ENCODE results near the gene DHX40. TPM values are rescaled to one million over a fixed set of nuclear protein-coding genes. Genes with fewer than 3 reads are reported as not detected.

DHX40 gene
- total RNA-seq, 1 experiment from 2014 or later, result 32.7 TPM

DNA sequence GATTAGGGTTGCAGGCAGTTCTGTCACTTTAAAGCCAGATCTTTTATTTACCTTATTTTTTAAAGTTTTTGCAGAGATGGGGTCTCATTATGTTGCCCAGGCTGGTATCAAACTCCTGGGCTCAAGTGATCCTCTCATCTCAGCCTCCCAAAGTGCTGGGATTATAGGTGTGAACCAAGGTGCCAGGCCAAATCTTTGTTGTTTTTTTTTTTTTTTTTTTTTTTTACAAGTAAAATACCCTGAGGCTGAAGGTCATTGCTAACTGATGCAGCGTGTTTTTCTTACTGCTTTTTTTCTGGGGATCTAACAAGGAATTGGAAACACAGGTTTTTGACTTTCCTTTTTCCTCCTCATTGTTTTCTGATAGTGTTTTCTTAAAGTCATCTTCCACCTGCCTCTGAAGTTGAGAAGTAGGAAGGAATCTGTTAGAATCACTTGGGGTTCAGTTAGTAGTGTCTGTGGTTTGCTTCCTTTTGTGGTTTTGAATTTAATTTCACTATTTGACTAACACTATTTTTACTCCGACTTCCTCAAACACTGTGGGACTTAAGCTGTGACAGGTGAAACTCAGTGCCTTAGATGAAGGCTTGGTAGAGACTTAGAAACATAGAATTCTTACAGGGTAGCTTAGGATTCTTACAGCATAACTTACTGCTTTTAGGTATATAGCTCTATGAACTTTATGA, 76.5 kb downstream of the DHX40 start:
- Histone ChIP-seq H3K27me3 (replicated peaks; ENCODE audit: control insufficient read depth, insufficient read depth, low read length) (no peaks in the 10 kb centered on the region), H3K4me1 (peaks cover 8% of the 10 kb centered on the region), H3K4me3 (ENCODE audit: low read depth, low read length) (no peak overlapping the region), H3K36me3 (ENCODE audit: control insufficient read depth, insufficient read depth, low read length) (no peaks in the 10 kb centered on the region), H3K9me3 (no peaks in the 10 kb centered on the region)
- peaks cover 36% of the 10 kb centered on the region for H3K36me3 Mint-ChIP-seq (ENCODE audit: insufficient read depth, unreplicated experiment)
- H3K27me3 Mint-ChIP-seq (ENCODE audit: insufficient read depth, unreplicated experiment), result no peaks in the 10 kb centered on the region
- DNase-seq, result no peak
- no peaks in the 10 kb centered on the region for H3K9me3 Mint-ChIP-seq (ENCODE audit: unreplicated experiment)
- peaks cover 23% of the 10 kb centered on the region for H3K4me1 Mint-ChIP-seq (ENCODE audit: low read depth, unreplicated experiment)
- CTCF ChIA-PET, result interaction anchor here (0.6 to 1.2 kb wide), 4 partner anchors 11 to 324 kb away, joined by 3 to 9 read pairs (median 4); no protein-coding TSS in a partner anchor
- POLR2A ChIA-PET, result interaction anchor here (1.0 kb wide), 1 partner anchor 23 kb away, joined by 4 read pairs; the partner anchor contains the start of gene CLTC
- BruUV-seq (replicated peaks), result no TSS peak
- peak overlapping the region; percentile 48 for H3K27ac Mint-ChIP-seq (ENCODE audit: unreplicated experiment)
- H3K4me3 Mint-ChIP-seq (ENCODE audit: unreplicated experiment), result no peak overlapping the region
- TF ChIP-seq, protein P1, sequence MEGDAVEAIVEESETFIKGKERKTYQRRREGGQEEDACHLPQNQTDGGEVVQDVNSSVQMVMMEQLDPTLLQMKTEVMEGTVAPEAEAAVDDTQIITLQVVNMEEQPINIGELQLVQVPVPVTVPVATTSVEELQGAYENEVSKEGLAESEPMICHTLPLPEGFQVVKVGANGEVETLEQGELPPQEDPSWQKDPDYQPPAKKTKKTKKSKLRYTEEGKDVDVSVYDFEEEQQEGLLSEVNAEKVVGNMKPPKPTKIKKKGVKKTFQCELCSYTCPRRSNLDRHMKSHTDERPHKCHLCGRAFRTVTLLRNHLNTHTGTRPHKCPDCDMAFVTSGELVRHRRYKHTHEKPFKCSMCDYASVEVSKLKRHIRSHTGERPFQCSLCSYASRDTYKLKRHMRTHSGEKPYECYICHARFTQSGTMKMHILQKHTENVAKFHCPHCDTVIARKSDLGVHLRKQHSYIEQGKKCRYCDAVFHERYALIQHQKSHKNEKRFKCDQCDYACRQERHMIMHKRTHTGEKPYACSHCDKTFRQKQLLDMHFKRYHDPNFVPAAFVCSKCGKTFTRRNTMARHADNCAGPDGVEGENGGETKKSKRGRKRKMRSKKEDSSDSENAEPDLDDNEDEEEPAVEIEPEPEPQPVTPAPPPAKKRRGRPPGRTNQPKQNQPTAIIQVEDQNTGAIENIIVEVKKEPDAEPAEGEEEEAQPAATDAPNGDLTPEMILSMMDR (IDR thresholded peaks at IDR 0.05; ENCODE audit: insufficient read depth in 1 of 2, low read depth in 1 of 2, low read length in 1 of 2, severe bottlenecking in 1 of 2, unreplicated experiment in 1 of 2), result no peak
- intact Hi-C loops (cut with micrococcal nuclease; ENCODE audit: unreplicated experiment), result loop anchor here (1.0 to 10.0 kb wide), 2 partner anchors 23 to 117 kb away; partner anchors contain the start of gene CLTC

DNA sequence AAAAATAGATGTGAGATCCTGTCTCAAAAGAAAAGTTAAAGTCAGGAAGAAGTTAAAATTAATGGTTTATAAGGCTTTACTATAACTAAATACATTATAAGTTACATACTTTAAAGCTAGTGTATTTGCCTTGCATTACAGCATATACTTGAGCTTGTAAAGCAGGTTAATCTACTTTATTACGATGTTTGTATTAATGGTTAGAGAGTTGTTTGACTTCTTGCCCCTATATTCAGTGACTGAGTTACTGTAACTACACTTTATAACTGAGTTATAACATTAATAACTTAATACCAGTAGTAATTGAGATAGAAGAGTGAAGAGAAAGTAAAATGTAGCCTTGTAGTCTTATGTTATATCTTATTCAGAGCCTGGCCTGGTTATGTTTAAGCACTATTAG, 77.2 kb downstream of the DHX40 start:
- H3K4me3 ChIP-seq (ENCODE audit: low read depth, low read length), result no peak overlapping the region
- intact Hi-C loops (cut with micrococcal nuclease; ENCODE audit: unreplicated experiment), result loop anchor here (1.0 to 10.0 kb wide), 2 partner anchors 23 to 118 kb away; partner anchors contain the start of gene CLTC
- peaks cover 41% of the 10 kb centered on the region for H3K36me3 Mint-ChIP-seq (ENCODE audit: insufficient read depth, unreplicated experiment)
- H3K36me3 ChIP-seq (ENCODE audit: control insufficient read depth, insufficient read depth, low read length), result no peaks in the 10 kb centered on the region
- no peak overlapping the region for H3K4me3 Mint-ChIP-seq (ENCODE audit: unreplicated experiment)
- no peaks in the 10 kb centered on the region for H3K27me3 ChIP-seq (replicated peaks; ENCODE audit: control insufficient read depth, insufficient read depth, low read length)
- H3K27ac Mint-ChIP-seq (ENCODE audit: unreplicated experiment), result peak overlapping the region; percentile 48
- POLR2A ChIA-PET, result interaction anchor here (1.0 kb wide), 1 partner anchor 23 kb away, joined by 4 read pairs; the partner anchor contains the start of gene CLTC
- BruUV-seq (replicated peaks), result no TSS peak
- H3K4me1 ChIP-seq, result peaks cover 8% of the 10 kb centered on the region
- no peaks in the 10 kb centered on the region for H3K9me3 ChIP-seq
- TF ChIP-seq, protein P1 (IDR thresholded peaks at IDR 0.05; ENCODE audit: insufficient read depth in 1 of 2, low read depth in 1 of 2, low read length in 1 of 2, severe bottlenecking in 1 of 2, unreplicated experiment in 1 of 2), result no peak
- CTCF ChIA-PET, result interaction anchor here (0.6 to 1.2 kb wide), 2 partner anchors 11 to 323 kb away, joined by 3 to 4 read pairs; no protein-coding TSS in a partner anchor
- no peak for DNase-seq
- H3K9me3 Mint-ChIP-seq (ENCODE audit: unreplicated experiment), result no peaks in the 10 kb centered on the region
- peaks cover 23% of the 10 kb centered on the region for H3K4me1 Mint-ChIP-seq (ENCODE audit: low read depth, unreplicated experiment)
- H3K27me3 Mint-ChIP-seq (ENCODE audit: insufficient read depth, unreplicated experiment), result no peaks in the 10 kb centered on the region

DNA sequence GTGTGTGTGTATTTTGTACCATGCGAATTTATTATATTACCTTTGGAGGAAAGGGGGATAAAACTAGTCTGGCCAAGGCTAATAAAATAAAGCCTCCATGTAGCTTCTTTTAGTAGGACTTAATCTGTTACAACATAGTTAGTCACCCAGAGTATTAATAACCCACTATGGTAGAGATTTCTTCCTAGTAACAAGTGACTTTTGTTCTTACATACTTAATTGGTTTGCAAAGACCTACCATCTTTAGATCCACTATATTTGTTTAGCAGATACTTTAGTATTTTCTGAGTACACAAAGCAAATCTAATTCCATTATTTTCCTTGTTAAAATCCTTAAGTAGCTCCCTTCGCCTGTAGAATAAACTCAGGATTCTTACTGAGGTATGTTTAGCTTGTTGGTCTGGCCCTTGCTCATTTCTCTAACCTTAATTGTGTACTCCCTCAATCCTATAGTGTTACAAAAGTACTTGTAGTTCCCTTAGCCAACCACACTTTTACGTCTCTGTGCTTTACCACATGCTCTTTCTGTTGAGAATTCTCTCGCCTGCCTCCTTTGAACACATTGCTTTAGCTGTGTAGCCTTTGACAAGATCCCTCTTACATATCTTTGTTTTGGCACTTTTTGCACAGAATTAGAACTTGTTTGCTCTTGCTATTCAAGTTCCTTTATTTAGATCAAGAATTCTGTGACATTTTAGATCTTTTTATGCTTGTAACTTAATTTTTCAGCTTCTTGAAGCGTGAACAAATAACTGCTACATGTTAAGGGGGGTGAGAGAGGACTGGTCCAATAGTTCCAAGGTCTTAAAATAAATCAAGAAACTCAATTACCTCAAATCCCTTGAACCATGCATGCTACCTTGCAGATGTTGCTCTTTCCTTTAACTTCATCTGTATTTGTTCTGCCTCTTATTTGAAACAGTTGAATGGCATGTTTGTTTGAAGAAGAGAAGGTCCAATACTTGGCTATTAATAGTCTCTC, 78.0 kb downstream of the DHX40 start:
- Histone ChIP-seq H3K27me3 (replicated peaks; ENCODE audit: control insufficient read depth, insufficient read depth, low read length) (no peaks in the 10 kb centered on the region), H3K36me3 (ENCODE audit: control insufficient read depth, insufficient read depth, low read length) (no peaks in the 10 kb centered on the region), H3K4me3 (ENCODE audit: low read depth, low read length) (no peak overlapping the region), H3K4me1 (peaks cover 8% of the 10 kb centered on the region), H3K9me3 (no peaks in the 10 kb centered on the region)
- no peaks in the 10 kb centered on the region for H3K27me3 Mint-ChIP-seq (ENCODE audit: insufficient read depth, unreplicated experiment)
- H3K27ac Mint-ChIP-seq (ENCODE audit: unreplicated experiment), result no peak overlapping the region
- ChIA-PET POLR2A (interaction anchor here (1.0 kb wide), 1 partner anchor 24 kb away, joined by 4 read pairs; the partner anchor contains the start of gene CLTC), CTCF (interaction anchor here (1.2 kb wide), 1 partner anchor 10 kb away, joined by 4 read pairs; no protein-coding TSS in a partner anchor)
- TF ChIP-seq, protein P1 (IDR thresholded peaks at IDR 0.05; ENCODE audit: insufficient read depth in 1 of 2, low read depth in 1 of 2, low read length in 1 of 2, severe bottlenecking in 1 of 2, unreplicated experiment in 1 of 2), result no peak
- DNase-seq, result no peak
- H3K9me3 Mint-ChIP-seq (ENCODE audit: unreplicated experiment), result no peaks in the 10 kb centered on the region
- peaks cover 50% of the 10 kb centered on the region for H3K36me3 Mint-ChIP-seq (ENCODE audit: insufficient read depth, unreplicated experiment)
- no TSS peak for BruUV-seq (replicated peaks)
- no peak overlapping the region for H3K4me3 Mint-ChIP-seq (ENCODE audit: unreplicated experiment)
- H3K4me1 Mint-ChIP-seq (ENCODE audit: low read depth, unreplicated experiment), result peaks cover 23% of the 10 kb centered on the region
- intact Hi-C loops (cut with micrococcal nuclease; ENCODE audit: unreplicated experiment), result loop anchor here (10.0 kb wide), 1 partner anchor 119 kb away; no protein-coding TSS in a partner anchor

All from Caco-2 (cell line).